GM21447 (cell line): ENCODE results near the gene UCP3.

ENCODE experiments used
- ATAC-seq: cut with Tn5 transposase; IDR thresholded peaks from one replicate; pipeline ENCODE4 v1.9.1; 2021; ENCODE audit not compliant: unreplicated experiment

Gene UCP3

GRCh38 chr11:73957654-73958361, 51.1 kb downstream of the UCP3 start:
- no peak for ATAC-seq

GRCh38 chr11:73956876-73957653, 51.8 kb downstream of the UCP3 start:
- no peak for ATAC-seq

- ATAC-seq: no peak
These were observed 57.1 kb downstream of the UCP3 start for GRCh38 chr11:73951797-73952196.

GRCh38 chr11:73950869-73951710, 57.8 kb downstream of the UCP3 start, which contains the start of gene DNAJB13:
Gene DNAJB13 (plus strand): TSS chr11:73951026. CDS start chr11:73951070, 44 bp downstream.
- ATAC-seq: peak; percentile 82
